DMS79 treated with DMSO at 0.1 percent for 48 hours (cell line): ENCODE data around the gene CAPZA2.

ENCODE experiments used
- DNase-seq: peaks from one replicate; lab custom pipeline; 2025; lab: John Stamatoyannopoulos, UW

CAPZA2 gene

GRCh38 chr7:116862951-116863670, 724 bp downstream of the CAPZA2 start:
- DNase-seq: peak; percentile 82

- peak; percentile 37 for DNase-seq
Measured at GRCh38 chr7:116863936-116864500, 1.6 kb downstream of the CAPZA2 start.

GRCh38 chr7:116871061-116871700, 8.8 kb downstream of the CAPZA2 start:
- no peak for DNase-seq

GRCh38 chr7:116872026-116872425, 9.6 kb downstream of the CAPZA2 start:
- DNase-seq: no peak

GRCh38 chr7:116873619-116874018, 11.2 kb downstream of the CAPZA2 start:
- DNase-seq: no peak

GRCh38 chr7:116876664-116877442, 14.5 kb downstream of the CAPZA2 start:
- DNase-seq: no peak

- DNase-seq: no peak
Measured at GRCh38 chr7:116877443-116878217, 15.2 kb downstream of the CAPZA2 start.

GRCh38 chr7:116884691-116885090, 22.3 kb downstream of the CAPZA2 start:
- no peak for DNase-seq

- no peak for DNase-seq
Measured at GRCh38 chr7:116885724-116886123, 23.3 kb downstream of the CAPZA2 start.

- DNase-seq: no peak
Measured at GRCh38 chr7:116886543-116887156, 24.3 kb downstream of the CAPZA2 start.

GRCh38 chr7:116888895-116889294, 26.5 kb downstream of the CAPZA2 start:
- DNase-seq: no peak

- DNase-seq: no peak
Measured at GRCh38 chr7:116895849-116896248, 33.5 kb downstream of the CAPZA2 start.

- no peak for DNase-seq
Measured at GRCh38 chr7:116897661-116898060, 35.3 kb downstream of the CAPZA2 start.

- DNase-seq: no peak
Measured at GRCh38 chr7:116899308-116899707, 36.9 kb downstream of the CAPZA2 start.

GRCh38 chr7:116901143-116901542, 38.8 kb downstream of the CAPZA2 start:
- no peak for DNase-seq

GRCh38 chr7:116902867-116903266, 40.5 kb downstream of the CAPZA2 start:
- DNase-seq: no peak

- DNase-seq: no peak
Measured at GRCh38 chr7:116906391-116906790, 44.0 kb downstream of the CAPZA2 start.

- no peak for DNase-seq
Measured at GRCh38 chr7:116910383-116910782, 48.0 kb downstream of the CAPZA2 start.

GRCh38 chr7:116911801-116912200, 49.4 kb downstream of the CAPZA2 start:
- no peak for DNase-seq

GRCh38 chr7:116912269-116912909, 50.0 kb downstream of the CAPZA2 start:
- DNase-seq: no peak

GRCh38 chr7:116918704-116919103, 56.3 kb downstream of the CAPZA2 start:
- DNase-seq: no peak
